ENCODE measurements around the gene MKI67.
"Not testable (repeated sequence)": the region's sequence is repeated elsewhere in the genome, so short reads cannot be mapped to it uniquely, and the experiment has no call there.

Gene MKI67

GRCh38 chr10:128147669-128148068 lies 21.4 kb upstream of the MKI67 start:
- DNase-seq = no peak

GRCh38 chr10:128147064-128147463 lies 20.8 kb upstream of the MKI67 start:
- DNase-seq = peak in 1 of 2 donors; percentile 33

GRCh38 chr10:128144547-128144946 lies 18.3 kb upstream of the MKI67 start:
- DNase-seq = no peak

GRCh38 chr10:128143531-128143930 lies 17.3 kb upstream of the MKI67 start:
- no peak for DNase-seq

- no peak for DNase-seq
These were observed 14.2 kb upstream of the MKI67 start for GRCh38 chr10:128140425-128140824.

GRCh38 chr10:128138429-128138828 lies 12.2 kb upstream of the MKI67 start:
- DNase-seq = not testable (repeated sequence)

- no peak for DNase-seq
These were observed 11.7 kb upstream of the MKI67 start for GRCh38 chr10:128137877-128138276.

- DNase-seq = no peak
These were observed 3.8 kb upstream of the MKI67 start for GRCh38 chr10:128130051-128130450.

GRCh38 chr10:128128582-128128981 lies 2.4 kb upstream of the MKI67 start:
- no peak for DNase-seq

GRCh38 chr10:128125416-128125943 lies 743 bp downstream of the MKI67 start:
- DNase-seq = peak; percentile 29 to 49

- DNase-seq = no peak
These were observed 1.3 kb downstream of the MKI67 start for GRCh38 chr10:128124813-128125403.

GRCh38 chr10:128123846-128124245 lies 2.4 kb downstream of the MKI67 start:
- no peak for DNase-seq

GRCh38 chr10:128122931-128123330 lies 3.3 kb downstream of the MKI67 start:
- DNase-seq = no peak

- no peak for DNase-seq
These were observed 4.3 kb downstream of the MKI67 start for GRCh38 chr10:128121750-128122412.

- no peak for DNase-seq
These were observed 9.2 kb downstream of the MKI67 start for GRCh38 chr10:128116851-128117615.

- DNase-seq = no peak
These were observed 10.0 kb downstream of the MKI67 start for GRCh38 chr10:128116187-128116586.

GRCh38 chr10:128115356-128115755 lies 10.9 kb downstream of the MKI67 start:
- no peak for DNase-seq

GRCh38 chr10:128114901-128115300 lies 11.3 kb downstream of the MKI67 start:
- no peak for DNase-seq

GRCh38 chr10:128113026-128113425 lies 13.2 kb downstream of the MKI67 start:
- no peak for DNase-seq

GRCh38 chr10:128111696-128112095 lies 14.5 kb downstream of the MKI67 start:
- DNase-seq = no peak

- no peak for DNase-seq
These were observed 15.9 kb downstream of the MKI67 start for GRCh38 chr10:128110339-128110738.

GRCh38 chr10:128109707-128110106 lies 16.5 kb downstream of the MKI67 start:
- no peak for DNase-seq

- no peak for DNase-seq
These were observed 20.8 kb downstream of the MKI67 start for GRCh38 chr10:128105383-128105782.

GRCh38 chr10:128103229-128103714 lies 23.0 kb downstream of the MKI67 start:
- no peak for DNase-seq
